Left ventricle myocardium inferior (tissue), 1 donor: ENCODE data around the gene RIMS3. TPM values are rescaled to one million over a fixed set of nuclear protein-coding genes. Genes with fewer than 3 reads are reported as not detected.
A peak's percentile ranks its signal among the peaks of the same experiment; 100 is the strongest.
"Not testable (repeated sequence)": the region's sequence is repeated elsewhere in the genome, so short reads cannot be mapped to it uniquely, and the experiment has no call there.

Experiments used
- DNase-seq: peaks from one replicate; pipeline ENCODE4 v3.0.0-alpha.2; 2020
- H3K27ac ChIP-seq: fragments of 200-600 bp; replicated peaks from 2 replicates; pipeline ENCODE4 v1.8.0; 2021
- H3K27me3 ChIP-seq: fragments of 200-600 bp; 2 replicates; pipeline ENCODE4 v1.8.0; 2021; ENCODE audit warnings: low read depth
- H3K36me3 ChIP-seq: fragments of 200-600 bp; 2 replicates; pipeline ENCODE4 v1.8.0; 2021
- H3K4me1 ChIP-seq: fragments of 200-600 bp; 2 replicates; pipeline ENCODE4 v1.8.0; 2021
- H3K4me3 ChIP-seq: fragments of 200-600 bp; 2 replicates; pipeline ENCODE4 v1.8.0; 2021; ENCODE audit warnings: mild to moderate bottlenecking, moderate library complexity
- H3K9me3 ChIP-seq: fragments of 200-600 bp; replicated peaks from 2 replicates; pipeline ENCODE4 v1.8.0; 2021
- intact Hi-C: fragments of 100-400 bp; cut with micrococcal nuclease; formaldehyde crosslinking; loops from one replicate; pipeline ENCODE4 v1.11.0; 2022
- total RNA-seq: library from RNA; stranded (reverse); fragmentation: NEBNext Ultra II Directional; extraction: Animal tissue kit (Norgen Biotek cat#: 25700); gene quantifications from one replicate; pipeline ENCODE4 v1.2.1, GENCODE V29; 2021
- TF ChIP-seq, protein P1 (sequence below): fragments of 200-600 bp; IDR thresholded peaks from 2 replicates; pipeline ENCODE4 v1.8.0; 2021; ENCODE audit warnings: antibody characterized with exemption, mild to moderate bottlenecking, borderline replicate concordance
- donor health status: DM: no; HTN: yes; CAD: no; lungs with severe emphysema.

Gene RIMS3
- total RNA-seq, 1 donor from 2014 or later, result 0.74 TPM

DNA sequence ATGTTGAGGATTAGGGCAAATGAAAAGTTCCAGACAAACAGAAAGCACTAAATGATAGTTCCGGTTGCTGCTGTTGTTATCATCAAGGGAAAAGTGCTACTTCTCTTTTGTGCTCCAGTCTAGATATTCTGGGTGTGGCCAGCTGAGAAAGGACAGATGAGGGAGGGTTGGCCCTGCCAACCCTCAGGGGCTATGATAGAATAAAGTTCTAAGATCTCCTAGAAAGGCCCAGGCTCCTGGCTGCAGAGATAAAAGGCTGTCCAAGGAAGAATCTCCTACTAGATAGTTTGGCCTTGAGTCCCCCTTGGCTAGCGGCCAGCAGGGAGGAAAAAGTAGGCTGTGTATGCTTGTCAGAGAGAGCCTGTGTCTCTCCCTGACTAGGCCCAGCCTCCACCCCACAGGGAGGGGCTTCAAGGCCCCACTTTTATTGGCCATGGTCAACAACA is 31.5 kb downstream of the RIMS3 start:
- H3K4me3 ChIP-seq, result no peak overlapping the region
- peaks cover 13% of the 10 kb centered on the region for H3K4me1 ChIP-seq
- H3K9me3 ChIP-seq, result no peaks in the 10 kb centered on the region
- no peaks in the 10 kb centered on the region for H3K36me3 ChIP-seq
- TF ChIP-seq, protein P1, sequence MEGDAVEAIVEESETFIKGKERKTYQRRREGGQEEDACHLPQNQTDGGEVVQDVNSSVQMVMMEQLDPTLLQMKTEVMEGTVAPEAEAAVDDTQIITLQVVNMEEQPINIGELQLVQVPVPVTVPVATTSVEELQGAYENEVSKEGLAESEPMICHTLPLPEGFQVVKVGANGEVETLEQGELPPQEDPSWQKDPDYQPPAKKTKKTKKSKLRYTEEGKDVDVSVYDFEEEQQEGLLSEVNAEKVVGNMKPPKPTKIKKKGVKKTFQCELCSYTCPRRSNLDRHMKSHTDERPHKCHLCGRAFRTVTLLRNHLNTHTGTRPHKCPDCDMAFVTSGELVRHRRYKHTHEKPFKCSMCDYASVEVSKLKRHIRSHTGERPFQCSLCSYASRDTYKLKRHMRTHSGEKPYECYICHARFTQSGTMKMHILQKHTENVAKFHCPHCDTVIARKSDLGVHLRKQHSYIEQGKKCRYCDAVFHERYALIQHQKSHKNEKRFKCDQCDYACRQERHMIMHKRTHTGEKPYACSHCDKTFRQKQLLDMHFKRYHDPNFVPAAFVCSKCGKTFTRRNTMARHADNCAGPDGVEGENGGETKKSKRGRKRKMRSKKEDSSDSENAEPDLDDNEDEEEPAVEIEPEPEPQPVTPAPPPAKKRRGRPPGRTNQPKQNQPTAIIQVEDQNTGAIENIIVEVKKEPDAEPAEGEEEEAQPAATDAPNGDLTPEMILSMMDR, result no peak
- intact Hi-C loops, result no loop called here
- no peak overlapping the region for H3K27ac ChIP-seq
- H3K27me3 ChIP-seq, result no peaks in the 10 kb centered on the region
- DNase-seq, result peak; percentile 45

DNA sequence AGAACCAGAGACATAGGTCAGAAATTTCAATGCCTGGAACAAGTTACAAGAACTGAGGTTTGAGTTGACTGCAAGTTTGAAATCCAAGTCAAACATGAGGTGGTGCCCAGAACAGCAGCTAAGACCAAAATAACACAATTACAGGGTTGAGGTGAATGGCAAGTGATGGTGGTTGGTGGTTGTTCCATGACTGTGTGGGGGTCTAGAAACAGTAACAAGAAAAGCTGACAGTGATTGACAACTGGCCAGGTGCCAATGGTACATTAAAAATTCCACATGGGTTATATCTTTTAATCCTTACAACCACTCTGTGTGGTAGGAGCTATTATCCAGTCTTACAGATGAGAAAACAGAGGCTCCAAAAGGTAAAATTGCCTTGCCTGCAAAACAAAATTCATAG is 32.0 kb downstream of the RIMS3 start:
- Histone ChIP-seq H3K27me3 (no peaks in the 10 kb centered on the region), H3K27ac (no peak overlapping the region), H3K36me3 (no peaks in the 10 kb centered on the region), H3K9me3 (no peaks in the 10 kb centered on the region), H3K4me1 (peaks cover 13% of the 10 kb centered on the region), H3K4me3 (no peak overlapping the region)
- intact Hi-C loops, result no loop called here
- no peak for DNase-seq
- TF ChIP-seq, protein P1, result no peak

DNA sequence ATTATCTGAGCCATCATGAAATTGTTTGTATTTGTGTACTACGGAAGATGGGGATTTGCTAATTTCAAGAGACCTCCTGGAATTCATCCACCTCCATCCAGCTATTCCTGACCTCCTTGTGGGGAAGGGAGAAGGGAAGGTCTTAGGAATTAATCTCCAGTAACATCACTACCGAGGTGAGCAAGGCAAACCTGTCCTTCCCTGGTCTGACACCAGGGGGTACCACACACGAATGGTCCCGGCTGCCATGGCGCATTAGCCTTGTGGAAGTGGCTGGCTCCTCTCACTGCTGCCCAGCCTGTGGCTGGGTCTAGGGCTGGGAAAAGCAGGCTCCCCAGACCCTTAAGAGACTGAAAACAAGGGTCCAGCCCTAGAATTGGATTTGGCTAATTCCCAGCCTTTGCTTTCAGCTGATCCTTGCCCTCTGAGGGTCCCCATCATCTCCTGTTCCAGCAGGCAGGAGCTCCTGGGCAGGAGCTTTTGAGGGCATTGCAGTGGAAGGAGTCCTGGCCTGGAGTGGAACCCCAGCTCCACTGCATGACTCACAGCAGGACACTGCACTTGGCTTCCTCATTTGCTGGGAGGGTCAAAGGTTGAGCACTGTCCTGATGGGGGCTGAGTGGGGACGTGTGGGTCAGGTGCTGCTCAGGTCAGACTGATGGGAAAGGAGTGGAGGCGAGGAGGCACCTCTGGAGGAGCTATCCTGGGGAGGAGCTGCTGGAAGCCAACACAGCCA is 34.8 kb downstream of the RIMS3 start:
- intact Hi-C loops, result no loop called here
- Histone ChIP-seq H3K4me3 (no peak overlapping the region), H3K4me1 (peaks cover 13% of the 10 kb centered on the region), H3K9me3 (no peaks in the 10 kb centered on the region), H3K27ac (no peak overlapping the region), H3K36me3 (no peaks in the 10 kb centered on the region), H3K27me3 (no peaks in the 10 kb centered on the region)
- TF ChIP-seq, protein P1, result peak; percentile 61
- DNase-seq, result no peak

DNA sequence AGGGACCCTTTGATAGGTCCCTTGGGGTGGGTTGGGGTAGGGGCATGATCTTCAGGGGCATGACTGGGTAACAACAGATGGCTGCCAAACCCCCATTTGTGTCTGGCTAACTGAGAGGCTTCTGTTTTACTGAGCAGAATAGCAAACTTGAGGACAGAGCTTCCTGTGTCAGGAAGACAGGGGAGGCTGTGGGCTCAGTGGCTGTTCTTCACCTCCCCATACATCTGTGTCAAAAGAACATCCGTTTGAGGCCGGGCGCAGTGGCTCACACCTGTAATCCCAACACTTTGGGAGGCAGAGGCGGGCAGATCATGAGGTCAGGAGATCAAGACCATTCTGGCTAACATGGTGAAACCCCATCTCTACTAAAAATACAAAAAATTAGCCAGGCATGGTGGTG is 35.9 kb downstream of the RIMS3 start:
- H3K9me3 ChIP-seq, DNase-seq, H3K27me3 ChIP-seq, H3K36me3 ChIP-seq, H3K27ac ChIP-seq, intact Hi-C loops, H3K4me3 ChIP-seq: not testable (repeated sequence)
- peaks cover 18% of the 10 kb centered on the region for H3K4me1 ChIP-seq

DNA sequence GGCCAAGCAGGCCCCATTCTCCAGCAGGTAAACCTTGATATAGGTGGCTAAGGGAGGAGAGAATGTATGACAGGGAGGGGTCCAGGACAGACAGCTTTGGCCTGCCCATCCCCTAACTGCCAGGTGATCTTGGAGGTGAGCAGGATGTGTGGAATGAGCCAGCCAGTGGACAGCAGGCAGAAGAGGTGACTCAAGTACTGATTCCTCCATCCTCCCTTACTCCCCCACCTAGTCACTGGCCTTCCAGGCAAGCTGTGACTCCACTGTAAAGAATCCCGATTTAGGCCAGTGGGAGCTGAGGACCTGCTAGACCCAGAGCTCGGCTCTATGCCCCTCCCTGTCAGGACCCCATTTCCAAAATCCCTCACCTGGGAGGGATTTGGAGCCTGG is 36.6 kb downstream of the RIMS3 start:
- H3K27me3 ChIP-seq, result peaks cover under 1% of the 10 kb centered on the region
- DNase-seq, result no peak
- H3K4me3 ChIP-seq, result no peak overlapping the region
- intact Hi-C loops, result no loop called here
- H3K4me1 ChIP-seq, result peaks cover 12% of the 10 kb centered on the region
- H3K9me3 ChIP-seq, result no peaks in the 10 kb centered on the region
- H3K27ac ChIP-seq, result no peak overlapping the region
- TF ChIP-seq, protein P1, result no peak
- no peaks in the 10 kb centered on the region for H3K36me3 ChIP-seq
